Bronchial epithelial cell (primary cell): Measurements from ENCODE around the gene ZNF274. TPM values are rescaled to one million over a fixed set of nuclear protein-coding genes. Genes with fewer than 3 reads are reported as not detected.

Experiments used
- DNase-seq: peaks from one replicate; pipeline ENCODE4 v3.0.0-alpha.2; 2010; ENCODE audit warnings: low read depth
- FAIRE-seq: peaks from 2 replicates; lab custom pipeline; 2011; peaks lifted over from hg19 to GRCh38; lab: Jason Lieb, UNC
- H3K27me3 ChIP-seq: 2 replicates; pipeline ENCODE4 v1.5.1; 2011; ENCODE audit warnings: low read length; ENCODE audit not compliant: control insufficient read depth, insufficient read depth
- H3K36me3 ChIP-seq: 2 replicates; pipeline ENCODE4 v1.5.1; 2011; ENCODE audit warnings: low read length; ENCODE audit not compliant: control insufficient read depth, insufficient read depth
- H3K4me3 ChIP-seq: 2 replicates; pipeline ENCODE4 v1.5.1; 2011; ENCODE audit warnings: mild to moderate bottlenecking, low read depth, low read length, control low read depth
- CTCF ChIP-seq: IDR thresholded peaks from 2 replicates; pipeline ENCODE4 v1.5.1; 2011; ENCODE audit warnings: mild to moderate bottlenecking, moderate library complexity, low read length, control low read depth, inconsistent platforms; ENCODE audit not compliant: insufficient read depth, severe bottlenecking
- total RNA-seq: library from RNA; depleted of rRNA; stranded (reverse); fragments of >200 nt; gene quantifications from 2 replicates; pipeline ENCODE4 v1.2.1, GENCODE V29; 2014

The ZNF274 gene
- total RNA-seq, 1 donor from 2014 or later = 28.2 TPM

- Histone ChIP-seq H3K27me3 (no peaks in the 10 kb centered on the region), H3K36me3 (peaks cover 26% of the 10 kb centered on the region), H3K4me3 (no peak overlapping the region)
- no peak for FAIRE-seq
- DNase-seq = no peak
- TF ChIP-seq CTCF = no peak
Observed at GRCh38 chr19:58203814-58204475, 21.1 kb downstream of the ZNF274 start.

GRCh38 chr19:58204566-58204965 lies 21.7 kb downstream of the ZNF274 start:
- no peak overlapping the region for H3K4me3 ChIP-seq
- DNase-seq = no peak
- H3K36me3 ChIP-seq = peaks cover 30% of the 10 kb centered on the region
- no peak for FAIRE-seq
- no peak for TF ChIP-seq CTCF
- H3K27me3 ChIP-seq = no peaks in the 10 kb centered on the region

- Histone ChIP-seq H3K4me3 (no peak overlapping the region), H3K27me3 (no peaks in the 10 kb centered on the region), H3K36me3 (peaks cover 47% of the 10 kb centered on the region)
- TF ChIP-seq CTCF = no peak
- FAIRE-seq = no peak
- no peak for DNase-seq
Observed at GRCh38 chr19:58209577-58209976, 26.7 kb downstream of the ZNF274 start.

- Histone ChIP-seq H3K27me3 (no peaks in the 10 kb centered on the region), H3K4me3 (no peak overlapping the region), H3K36me3 (peaks cover 37% of the 10 kb centered on the region)
- no peak for DNase-seq
- TF ChIP-seq CTCF = no peak
- FAIRE-seq = no peak
Observed at GRCh38 chr19:58212336-58213074, 29.6 kb downstream of the ZNF274 start.

GRCh38 chr19:58213075-58213369 lies 30.2 kb downstream of the ZNF274 start:
- DNase-seq (no peak), FAIRE-seq (no peak)
- Histone ChIP-seq H3K27me3 (no peaks in the 10 kb centered on the region), H3K36me3 (peaks cover 33% of the 10 kb centered on the region), H3K4me3 (no peak overlapping the region)
- no peak for TF ChIP-seq CTCF

GRCh38 chr19:58217069-58217481 lies 34.2 kb downstream of the ZNF274 start:
- DNase-seq = no peak

More at GRCh38 chr19:58217069-58217481, 34.2 kb downstream of the ZNF274 start:
- Histone ChIP-seq H3K27me3 (no peaks in the 10 kb centered on the region), H3K4me3 (no peak overlapping the region), H3K36me3 (peaks cover 8% of the 10 kb centered on the region)
- no peak for FAIRE-seq
- no peak for TF ChIP-seq CTCF
